IPS-18a (cell line): ENCODE measurements around the gene TNFAIP3.

Experiments used
- H3K27ac ChIP-seq: one replicate; pipeline ENCODE4 v1.5.1; 2013; ENCODE audit warnings: low read length
- H3K27me3 ChIP-seq: one replicate; pipeline ENCODE4 v1.6.1; 2013; ENCODE audit warnings: mild to moderate bottlenecking, low read length; ENCODE audit not compliant: control insufficient read depth, insufficient read depth
- H3K36me3 ChIP-seq: one replicate; pipeline ENCODE4 v1.6.1; 2013; ENCODE audit warnings: low read depth, low read length; ENCODE audit not compliant: control insufficient read depth
- H3K4me1 ChIP-seq: one replicate; pipeline ENCODE4 v1.6.1; 2013; ENCODE audit warnings: low read depth, low read length; ENCODE audit not compliant: control insufficient read depth
- H3K4me3 ChIP-seq: one replicate; pipeline ENCODE4 v1.5.1; 2013; ENCODE audit warnings: low read length
- H3K9ac ChIP-seq: one replicate; pipeline ENCODE4 v1.6.1; 2013; ENCODE audit warnings: mild to moderate bottlenecking, low read length, moderate library complexity
- H3K9me3 ChIP-seq: one replicate; pipeline ENCODE4 v1.6.1; 2013; ENCODE audit warnings: low read depth, low read length; ENCODE audit not compliant: control insufficient read depth

The TNFAIP3 gene

DNA sequence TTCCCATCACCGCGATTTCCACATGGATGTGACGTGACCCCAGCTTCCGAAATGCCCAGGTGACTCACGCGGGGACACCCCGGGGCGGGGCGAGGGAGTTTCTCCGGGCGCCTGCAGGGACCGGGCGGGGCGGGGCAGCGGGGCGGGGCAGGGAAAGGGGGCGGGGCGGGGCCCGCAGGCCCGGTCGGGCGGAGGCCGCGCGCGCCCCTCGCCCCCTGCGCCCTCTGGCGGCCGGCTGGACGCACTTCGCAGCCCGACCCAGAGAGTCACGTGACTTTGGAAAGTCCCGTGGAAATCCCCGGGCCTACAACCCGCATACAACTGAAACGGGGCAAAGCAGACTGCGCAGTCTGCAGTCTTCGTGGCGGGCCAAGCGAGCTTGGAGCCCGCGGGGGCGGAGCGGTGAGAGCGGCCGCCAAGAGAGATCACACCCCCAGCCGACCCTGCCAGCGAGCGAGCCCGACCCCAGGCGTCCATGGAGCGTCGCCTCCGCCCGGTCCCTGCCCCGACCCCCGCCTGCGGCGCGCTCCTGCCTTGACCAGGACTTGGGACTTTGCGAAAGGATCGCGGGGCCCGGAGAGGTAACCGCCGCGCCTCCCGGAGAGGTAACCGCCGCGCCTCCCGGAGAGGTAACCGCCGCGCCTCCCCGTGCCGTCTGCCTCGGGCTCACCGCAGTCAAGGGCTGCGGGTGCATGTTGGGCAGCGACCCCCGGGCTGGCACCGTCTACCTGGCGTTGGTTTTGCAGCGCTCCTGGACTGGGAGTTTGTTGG, at the start of gene TNFAIP3:
TNFAIP3 (plus strand) TSS at position 346 of the 771 bp plus-strand sequence. CDS start 3,969 bp downstream, outside the sequence.
- H3K4me3 ChIP-seq: peak within 1 kb of the TSS; percentile 66
- peaks cover 7% of the 10 kb centered on the region for H3K36me3 ChIP-seq
- H3K4me1 ChIP-seq: peaks cover 42% of the 10 kb centered on the region
- H3K9ac ChIP-seq: peak within 1 kb of the TSS; percentile 54
- no peaks in the 10 kb centered on the region for H3K9me3 ChIP-seq
- H3K27me3 ChIP-seq: peaks cover 17% of the 10 kb centered on the region
- no peak within 1 kb of the TSS for H3K27ac ChIP-seq

GRCh38 chr6:137818440-137818839, 48.6 kb upstream of the TNFAIP3 start:
- H3K27ac ChIP-seq: no peak overlapping the region
- no peaks in the 10 kb centered on the region for H3K36me3 ChIP-seq
- H3K9ac ChIP-seq: no peak overlapping the region
- H3K4me3 ChIP-seq: no peak overlapping the region
- no peaks in the 10 kb centered on the region for H3K9me3 ChIP-seq
- H3K27me3 ChIP-seq: no peaks in the 10 kb centered on the region
- H3K4me1 ChIP-seq: no peaks in the 10 kb centered on the region

- no peaks in the 10 kb centered on the region for H3K27me3 ChIP-seq
- H3K4me1 ChIP-seq: no peaks in the 10 kb centered on the region
- no peak overlapping the region for H3K4me3 ChIP-seq
- H3K9me3 ChIP-seq: no peaks in the 10 kb centered on the region
- H3K27ac ChIP-seq: no peak overlapping the region
- no peak overlapping the region for H3K9ac ChIP-seq
- H3K36me3 ChIP-seq: no peaks in the 10 kb centered on the region
Measured at GRCh38 chr6:137819740-137820139, 47.3 kb upstream of the TNFAIP3 start.

GRCh38 chr6:137820425-137820824, 46.6 kb upstream of the TNFAIP3 start:
- Histone ChIP-seq H3K9ac (no peak overlapping the region), H3K36me3 (no peaks in the 10 kb centered on the region), H3K9me3 (no peaks in the 10 kb centered on the region), H3K27ac (no peak overlapping the region), H3K4me1 (no peaks in the 10 kb centered on the region), H3K27me3 (no peaks in the 10 kb centered on the region), H3K4me3 (no peak overlapping the region)

GRCh38 chr6:137820952-137821351, 46.1 kb upstream of the TNFAIP3 start:
- Histone ChIP-seq H3K9ac (no peak overlapping the region), H3K27me3 (no peaks in the 10 kb centered on the region), H3K27ac (no peak overlapping the region), H3K4me1 (no peaks in the 10 kb centered on the region), H3K4me3 (no peak overlapping the region), H3K36me3 (no peaks in the 10 kb centered on the region), H3K9me3 (no peaks in the 10 kb centered on the region)

- H3K27me3 ChIP-seq: no peaks in the 10 kb centered on the region
- no peaks in the 10 kb centered on the region for H3K9me3 ChIP-seq
- no peaks in the 10 kb centered on the region for H3K36me3 ChIP-seq
- H3K4me1 ChIP-seq: no peaks in the 10 kb centered on the region
- no peak overlapping the region for H3K9ac ChIP-seq
- H3K4me3 ChIP-seq: no peak overlapping the region
- no peak overlapping the region for H3K27ac ChIP-seq
Measured at GRCh38 chr6:137821491-137821890, 45.6 kb upstream of the TNFAIP3 start.

DNA sequence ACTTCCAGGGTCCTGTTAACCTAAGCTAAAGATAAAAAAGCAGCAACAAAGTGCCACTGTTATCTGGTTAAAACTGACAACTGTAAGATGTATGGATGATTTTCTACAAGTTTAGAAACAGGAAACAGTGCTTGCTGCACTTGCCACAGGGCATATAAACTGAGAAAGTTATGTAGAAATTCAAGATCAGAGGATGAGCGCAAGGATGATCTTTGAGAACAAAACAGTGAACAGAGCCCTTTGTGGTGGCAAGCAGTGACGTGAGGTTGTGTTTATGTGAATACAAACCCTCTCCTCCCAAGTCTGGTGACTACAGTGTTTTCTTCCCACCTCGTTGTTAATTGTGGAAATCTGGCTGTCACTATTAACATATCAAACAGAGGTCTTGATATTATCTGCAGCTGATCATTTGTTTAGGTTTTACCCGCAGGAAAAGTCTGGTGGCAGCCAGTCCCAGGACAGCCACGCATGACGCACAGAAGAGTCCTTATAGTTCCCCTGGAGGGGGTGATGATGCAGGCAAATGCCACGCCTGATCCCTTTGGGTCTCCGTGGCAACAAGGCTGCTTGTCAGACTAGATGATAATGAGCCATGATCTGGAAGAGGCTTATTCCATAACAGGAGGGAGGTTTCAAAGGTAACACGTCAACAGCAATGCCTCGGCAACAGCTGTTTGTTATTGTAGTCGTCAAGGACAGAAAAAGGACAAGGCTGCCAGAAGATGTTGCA, 43.1 kb upstream of the TNFAIP3 start:
- H3K4me1 ChIP-seq: no peaks in the 10 kb centered on the region
- H3K27ac ChIP-seq: no peak overlapping the region
- no peak overlapping the region for H3K9ac ChIP-seq
- H3K9me3 ChIP-seq: no peaks in the 10 kb centered on the region
- no peaks in the 10 kb centered on the region for H3K27me3 ChIP-seq
- no peak overlapping the region for H3K4me3 ChIP-seq
- no peaks in the 10 kb centered on the region for H3K36me3 ChIP-seq

GRCh38 chr6:137824556-137824879, 42.5 kb upstream of the TNFAIP3 start:
- no peaks in the 10 kb centered on the region for H3K36me3 ChIP-seq
- H3K9me3 ChIP-seq: no peaks in the 10 kb centered on the region
- H3K4me1 ChIP-seq: no peaks in the 10 kb centered on the region
- H3K4me3 ChIP-seq: no peak overlapping the region
- no peak overlapping the region for H3K27ac ChIP-seq
- no peaks in the 10 kb centered on the region for H3K27me3 ChIP-seq
- no peak overlapping the region for H3K9ac ChIP-seq

DNA sequence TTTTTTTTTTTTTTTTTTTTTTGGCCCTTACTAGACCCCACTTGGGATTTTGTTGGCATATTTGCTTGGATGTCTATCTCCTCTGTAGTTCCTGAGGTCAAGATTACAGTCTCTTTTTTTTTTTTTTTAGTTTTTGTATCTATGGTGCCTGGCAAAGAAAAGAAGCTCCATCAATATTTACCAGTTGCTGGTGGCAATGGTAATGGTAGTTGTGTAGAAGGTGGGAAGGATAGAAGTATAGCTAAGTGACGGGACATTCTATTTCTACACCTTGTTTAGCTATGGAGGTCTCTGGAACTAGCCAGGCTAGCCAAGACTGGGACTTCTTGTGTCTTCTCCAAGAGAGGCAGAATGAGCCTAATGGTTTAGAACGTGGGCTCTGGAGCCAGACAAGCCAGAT, 42.2 kb upstream of the TNFAIP3 start:
- H3K36me3 ChIP-seq: no peaks in the 10 kb centered on the region
- no peak overlapping the region for H3K27ac ChIP-seq
- no peaks in the 10 kb centered on the region for H3K9me3 ChIP-seq
- H3K9ac ChIP-seq: no peak overlapping the region
- no peak overlapping the region for H3K4me3 ChIP-seq
- H3K4me1 ChIP-seq: no peaks in the 10 kb centered on the region
- H3K27me3 ChIP-seq: no peaks in the 10 kb centered on the region

DNA sequence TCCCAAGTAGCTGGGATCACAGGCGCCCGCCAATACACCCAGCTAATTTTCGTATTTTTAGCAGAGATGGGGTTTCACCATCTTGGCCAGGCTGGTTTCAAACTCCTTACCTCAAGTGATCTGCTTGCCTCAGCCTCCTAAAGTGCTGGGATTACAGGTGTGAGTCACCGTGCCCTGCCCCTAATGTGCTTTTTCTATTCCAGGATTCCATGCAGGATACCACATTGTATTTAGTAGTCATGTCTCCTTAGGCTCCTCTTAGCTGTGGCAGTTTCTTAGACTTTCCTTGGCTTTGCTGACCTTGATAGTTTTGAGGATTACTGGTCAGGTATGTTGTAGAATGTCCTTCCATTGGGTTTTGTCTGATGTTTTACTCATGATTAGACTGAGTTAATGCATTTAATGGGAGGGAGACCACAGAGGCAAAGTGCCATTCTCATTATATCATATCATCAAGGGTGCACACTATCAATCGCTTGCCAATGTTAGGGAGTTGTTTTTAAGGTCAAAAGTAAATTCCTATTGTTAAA, 39.6 kb upstream of the TNFAIP3 start:
- H3K9ac ChIP-seq: no peak overlapping the region
- H3K36me3 ChIP-seq: no peaks in the 10 kb centered on the region
- no peaks in the 10 kb centered on the region for H3K4me1 ChIP-seq
- H3K27ac ChIP-seq: no peak overlapping the region
- no peaks in the 10 kb centered on the region for H3K9me3 ChIP-seq
- no peak overlapping the region for H3K4me3 ChIP-seq
- H3K27me3 ChIP-seq: no peaks in the 10 kb centered on the region

DNA sequence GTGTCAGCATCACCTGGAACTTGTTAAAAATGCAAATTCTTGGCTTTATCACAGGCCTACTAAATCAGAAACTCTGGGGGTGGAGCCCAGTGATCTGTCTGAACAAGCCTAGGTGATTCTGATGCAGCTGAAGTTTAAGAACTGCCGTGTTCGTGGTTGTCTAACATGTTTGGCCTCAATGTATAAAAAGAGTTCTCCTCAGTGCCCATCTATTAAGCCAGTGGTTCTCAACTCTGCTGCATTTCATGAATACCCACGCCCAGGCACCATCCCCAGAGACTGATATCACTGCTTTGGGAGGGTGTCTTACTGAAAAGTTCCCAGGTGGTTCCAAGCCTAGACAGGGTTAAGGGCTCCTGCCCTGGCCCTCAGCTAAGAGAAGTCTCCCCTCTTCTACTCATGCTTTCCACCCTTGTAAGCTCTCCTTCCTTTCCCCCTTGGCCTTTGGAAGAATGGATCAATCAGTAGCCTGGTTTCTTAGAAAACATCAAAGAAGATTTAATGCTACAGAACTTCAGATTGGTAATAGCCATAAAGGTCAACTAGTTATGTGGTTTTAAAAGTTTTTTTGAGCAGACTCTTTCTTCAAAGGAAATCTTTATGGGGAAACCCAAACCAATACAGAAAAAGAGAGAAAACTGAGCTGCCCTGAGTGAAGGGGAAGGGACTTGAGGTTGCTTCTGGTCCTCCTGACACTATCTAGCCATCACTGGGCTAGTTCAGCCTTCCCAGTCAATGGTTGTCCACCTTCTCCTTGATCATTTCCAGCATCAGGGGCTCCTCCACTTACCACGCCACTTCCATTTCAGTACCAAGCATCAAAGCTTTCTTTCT, 38.9 kb upstream of the TNFAIP3 start:
- no peaks in the 10 kb centered on the region for H3K4me1 ChIP-seq
- no peaks in the 10 kb centered on the region for H3K36me3 ChIP-seq
- no peak overlapping the region for H3K9ac ChIP-seq
- no peak overlapping the region for H3K4me3 ChIP-seq
- H3K9me3 ChIP-seq: no peaks in the 10 kb centered on the region
- H3K27ac ChIP-seq: no peak overlapping the region
- H3K27me3 ChIP-seq: no peaks in the 10 kb centered on the region
